Measurements from ENCODE around the gene SSTR3.
"Not testable (repeated sequence)": the region's sequence is repeated elsewhere in the genome, so short reads cannot be mapped to it uniquely, and the experiment has no call there.

SSTR3 gene

GRCh38 chr22:37234736-37235711 lies 22.7 kb upstream of the SSTR3 start:
- no peak for DNase-seq (ENCODE audit: extremely low read depth, low read depth)
- TF ChIP-seq CTCF (IDR thresholded peaks at IDR 0.05; ENCODE audit: low read depth, low read length), result no peak

- TF ChIP-seq CTCF (IDR thresholded peaks at IDR 0.05; ENCODE audit: low read depth, low read length), result no peak
Observed at GRCh38 chr22:37233751-37234631, 21.7 kb upstream of the SSTR3 start.

DNA sequence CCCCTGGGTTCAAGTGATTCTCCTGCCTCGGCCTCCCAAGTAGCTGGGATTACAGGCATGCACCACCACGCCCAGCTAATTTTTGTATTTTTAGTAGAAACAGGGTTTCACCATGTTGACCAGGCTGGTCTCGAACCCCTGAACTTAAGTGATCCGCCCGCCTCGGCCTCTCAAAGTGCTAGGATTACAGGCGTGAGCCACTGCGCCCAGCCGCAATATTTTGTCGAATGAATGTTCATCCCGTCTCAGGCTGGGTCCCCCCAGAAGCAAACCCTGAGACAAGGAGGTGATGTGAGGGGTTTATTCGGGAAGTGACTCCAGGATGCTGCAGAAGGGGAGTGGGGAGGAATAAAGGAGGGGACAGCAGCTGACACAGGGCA lies 21.1 kb upstream of the SSTR3 start:
- not testable (repeated sequence) for DNase-seq (ENCODE audit: extremely low read depth, low read depth)

More at GRCh38 chr22:37233751-37234631, 21.7 kb upstream of the SSTR3 start:
- DNase-seq (ENCODE audit: extremely low read depth, low read depth), result no peak

- no peak for DNase-seq (ENCODE audit: extremely low read depth, low read depth)
- no peak for TF ChIP-seq CTCF (IDR thresholded peaks at IDR 0.05; ENCODE audit: low read depth, low read length)
Observed at GRCh38 chr22:37232140-37232998, 20.1 kb upstream of the SSTR3 start.

GRCh38 chr22:37231406-37232139 lies 19.3 kb upstream of the SSTR3 start:
- no peak for DNase-seq (ENCODE audit: extremely low read depth, low read depth)
- no peak for TF ChIP-seq CTCF (IDR thresholded peaks at IDR 0.05; ENCODE audit: low read depth, low read length)

GRCh38 chr22:37230673-37231405 lies 18.6 kb upstream of the SSTR3 start:
- no peak for TF ChIP-seq CTCF (IDR thresholded peaks at IDR 0.05; ENCODE audit: low read depth, low read length)
- no peak for DNase-seq (ENCODE audit: extremely low read depth, low read depth)
